RKO (cell line): ENCODE data around the gene IFT57.

Experiments
- DNase-seq: peaks from one replicate; pipeline ENCODE4 v3.0.0-alpha.2; 2016; ENCODE audit warnings: low spot score

The IFT57 gene

DNA sequence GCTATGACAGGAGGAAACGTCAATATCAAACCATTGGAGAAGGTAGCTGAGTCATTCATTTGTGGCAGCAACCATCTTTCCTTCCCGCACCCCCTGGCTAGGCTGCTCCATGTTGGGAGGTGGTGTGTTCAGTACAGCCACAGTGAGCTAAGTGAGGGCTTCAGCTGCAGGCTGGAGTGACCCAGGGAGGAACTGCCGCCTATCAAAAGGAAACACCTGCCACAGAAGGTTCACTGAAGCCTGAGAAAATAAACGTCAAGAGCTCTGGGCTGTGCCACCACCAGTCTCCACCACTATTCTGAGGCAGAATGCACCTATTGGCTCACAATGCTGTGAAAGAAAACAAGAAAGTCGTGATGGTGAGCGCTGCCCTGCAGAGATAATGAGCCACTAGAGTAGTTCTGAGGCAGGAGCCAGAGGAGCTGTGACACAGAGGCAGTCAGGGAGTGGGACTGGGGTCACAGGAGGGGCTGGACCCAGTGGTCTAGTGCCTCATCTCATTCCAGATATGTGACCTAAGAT lies 96.6 kb downstream of the IFT57 start:
- DNase-seq, result no peak

DNA sequence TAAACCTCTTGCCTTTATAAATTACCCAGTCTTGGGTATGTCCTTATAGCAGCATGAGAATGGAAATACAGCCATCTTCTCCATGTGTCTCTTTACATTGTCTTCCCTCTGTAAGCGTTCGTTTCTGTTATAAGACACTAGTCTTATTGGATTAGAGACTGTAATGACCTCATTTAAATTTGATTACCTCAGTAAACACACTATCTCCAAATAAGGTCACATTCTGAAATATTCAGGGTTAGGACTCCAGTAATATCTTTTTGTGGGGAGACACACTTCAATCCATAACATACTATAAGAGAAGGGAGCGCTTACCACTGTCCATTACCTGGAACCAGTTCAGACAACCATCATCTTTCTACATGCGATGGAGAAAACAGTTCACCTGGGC lies 97.1 kb downstream of the IFT57 start:
- DNase-seq, result no peak

DNA sequence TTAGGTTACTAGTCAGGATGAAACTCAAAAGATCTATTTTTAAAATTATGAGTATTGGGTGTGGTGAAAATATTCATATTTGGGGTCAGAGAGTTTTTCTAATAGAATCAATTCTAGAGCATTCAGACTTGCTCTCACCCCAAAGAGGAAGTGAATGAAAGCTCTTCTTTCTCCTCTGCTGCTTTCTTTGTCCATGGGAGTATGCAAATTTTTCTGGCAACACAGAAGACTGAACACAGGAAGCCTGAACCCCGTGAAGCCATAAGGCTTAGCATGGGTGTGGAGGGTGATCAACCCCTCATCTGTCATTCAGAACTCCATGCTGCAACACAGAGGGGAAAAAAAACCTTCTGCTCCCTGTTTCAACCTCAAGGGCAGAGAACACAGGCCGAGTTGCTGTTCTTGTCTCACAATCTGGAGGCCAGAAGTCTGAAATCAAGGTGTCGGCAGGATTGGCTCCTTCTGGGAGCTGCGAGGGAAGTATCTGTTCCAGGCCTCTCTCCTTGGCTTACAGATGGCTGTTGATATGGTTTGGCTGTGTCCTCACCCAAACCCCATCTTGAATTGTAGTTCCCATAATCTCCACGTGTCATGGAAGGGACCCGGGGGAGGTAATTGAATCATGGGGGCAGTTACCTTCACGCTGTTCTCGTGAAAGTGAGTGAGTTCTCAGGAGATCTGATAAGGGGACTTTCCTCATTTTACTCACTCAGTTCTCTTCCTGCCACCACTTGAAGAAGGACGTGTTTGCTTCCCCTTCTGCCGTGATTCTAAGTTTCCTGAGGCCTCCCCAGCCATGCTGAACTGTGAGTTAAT lies 97.7 kb downstream of the IFT57 start:
- no peak for DNase-seq

DNA sequence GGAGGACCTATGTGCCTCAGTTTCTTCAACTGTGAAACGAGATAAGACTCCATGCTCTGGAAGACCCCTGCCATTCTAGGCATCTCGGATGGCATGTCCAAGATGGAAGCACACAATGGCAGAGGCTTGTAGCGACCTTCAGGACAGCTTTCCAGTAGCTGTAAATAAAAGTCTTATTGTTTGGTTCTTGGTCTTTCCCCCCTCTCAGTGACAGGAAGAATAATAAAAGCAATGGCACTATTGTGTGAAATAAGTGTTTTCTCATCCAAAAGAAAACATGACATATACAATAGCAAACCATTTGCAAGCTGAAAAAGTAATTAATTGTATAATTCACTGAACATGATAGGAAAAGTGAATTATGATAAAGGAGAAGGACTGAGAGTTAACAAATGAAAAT lies 98.9 kb downstream of the IFT57 start:
- DNase-seq, result no peak

DNA sequence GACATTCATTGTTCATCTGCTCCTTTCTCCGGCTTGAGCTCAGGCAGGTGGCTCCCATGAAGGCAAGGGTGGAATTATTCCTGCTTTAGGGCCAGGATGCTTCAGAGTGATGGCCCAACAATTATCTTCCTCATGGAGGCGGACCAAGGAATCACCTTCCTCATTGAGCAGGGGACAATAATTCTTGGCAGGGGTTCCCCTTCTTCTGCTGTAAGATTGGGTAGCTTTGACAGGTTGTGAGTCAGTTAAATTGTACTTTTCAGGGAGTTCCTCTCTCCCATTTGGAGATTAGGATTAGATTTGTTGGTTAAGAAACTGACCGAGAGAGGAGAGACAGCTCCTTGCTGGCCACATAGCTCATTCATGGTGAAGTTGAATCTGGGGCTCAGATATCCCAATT lies 99.9 kb downstream of the IFT57 start:
- no peak for DNase-seq

DNA sequence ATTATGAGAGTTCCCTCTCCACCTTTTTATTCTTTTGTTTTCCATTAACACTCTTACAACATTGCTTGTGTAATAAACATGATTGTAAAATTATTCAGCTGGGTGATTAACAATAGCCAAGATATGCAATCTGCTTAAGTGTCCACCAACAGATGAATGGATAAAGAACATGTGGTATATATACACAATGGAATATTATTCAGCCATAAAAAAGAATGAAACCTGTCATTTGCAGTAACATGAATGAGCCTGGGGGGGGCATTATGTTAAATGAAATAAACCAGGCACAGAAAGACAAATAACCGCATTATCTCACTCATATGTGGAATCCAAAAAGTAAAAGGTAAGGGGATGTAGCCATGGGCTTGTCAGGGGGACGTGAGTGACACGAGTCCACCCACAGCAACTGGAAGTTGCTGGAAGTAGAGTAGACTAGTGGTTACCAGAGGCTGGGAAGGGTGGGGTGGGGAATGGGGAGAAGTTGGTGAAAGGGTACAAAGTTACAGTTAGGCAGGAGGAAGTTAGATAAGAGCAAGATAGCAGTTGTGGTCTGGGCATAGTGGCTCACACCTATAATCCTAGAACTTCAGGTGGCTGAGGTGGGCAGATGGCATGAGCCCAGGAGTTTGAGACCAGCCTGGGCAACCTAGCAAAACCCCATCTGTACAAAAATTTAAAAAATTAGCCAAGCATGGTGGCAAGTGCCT lies 102.7 kb downstream of the IFT57 start:
- no peak for DNase-seq

DNA sequence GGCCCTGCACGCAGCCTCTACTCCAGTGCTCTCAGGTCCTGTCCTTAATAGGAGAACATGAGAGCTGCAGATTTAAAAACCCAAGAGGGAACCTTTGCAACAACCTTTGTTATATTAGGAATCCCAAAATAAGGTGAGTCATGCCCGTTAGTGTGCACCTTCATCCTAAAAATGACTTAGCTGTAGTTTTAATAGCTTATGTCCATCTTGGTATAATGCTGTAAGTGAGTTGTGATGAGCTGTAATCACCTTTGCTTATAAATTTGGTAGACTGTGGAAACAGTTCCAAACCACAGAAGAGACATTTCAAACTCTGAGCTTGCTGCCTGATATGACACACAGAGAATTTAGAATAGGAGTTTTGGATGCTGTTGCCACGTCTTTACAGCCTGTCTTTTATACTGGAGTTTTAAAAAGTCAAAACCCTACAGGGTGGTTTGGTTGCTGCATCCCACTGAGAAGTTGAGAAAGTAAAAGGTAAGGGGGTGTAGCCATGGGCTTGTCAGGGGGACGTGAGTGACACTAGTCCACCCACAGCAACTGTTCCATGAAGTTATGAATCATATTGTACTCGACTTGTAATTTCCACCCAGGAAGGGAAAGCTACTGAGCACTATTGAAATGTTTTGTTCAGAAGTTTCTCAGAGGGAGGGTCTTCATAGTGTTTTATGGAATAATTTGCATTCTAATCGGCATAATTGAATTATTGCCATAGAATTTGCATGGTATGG lies 104.0 kb downstream of the IFT57 start:
- DNase-seq, result no peak

DNA sequence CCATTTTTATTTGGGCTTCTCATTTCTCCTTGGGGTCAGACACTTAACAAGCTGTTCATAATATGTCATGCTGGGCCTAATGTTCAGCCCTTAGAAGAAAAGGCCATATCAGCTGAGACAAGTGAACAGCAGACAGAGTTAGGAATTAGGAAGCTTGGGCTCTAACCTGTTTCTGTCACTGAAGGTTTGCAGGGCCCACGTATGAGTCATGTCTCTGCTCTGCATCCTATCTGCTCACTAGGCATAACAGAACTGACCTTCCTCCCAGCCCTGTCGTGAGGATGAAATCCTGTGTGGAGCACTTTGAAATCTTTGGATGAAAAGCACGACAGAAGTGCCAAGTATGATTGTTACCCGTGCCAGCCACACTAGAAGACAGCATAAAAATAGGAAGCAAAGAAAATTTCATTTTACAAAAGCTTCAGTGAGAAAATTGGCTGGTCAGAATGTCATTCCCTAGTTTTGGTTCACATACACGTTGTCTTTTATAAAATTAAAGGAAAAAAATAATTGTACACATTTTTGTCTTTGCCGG lies 104.9 kb downstream of the IFT57 start:
- DNase-seq, result no peak

DNA sequence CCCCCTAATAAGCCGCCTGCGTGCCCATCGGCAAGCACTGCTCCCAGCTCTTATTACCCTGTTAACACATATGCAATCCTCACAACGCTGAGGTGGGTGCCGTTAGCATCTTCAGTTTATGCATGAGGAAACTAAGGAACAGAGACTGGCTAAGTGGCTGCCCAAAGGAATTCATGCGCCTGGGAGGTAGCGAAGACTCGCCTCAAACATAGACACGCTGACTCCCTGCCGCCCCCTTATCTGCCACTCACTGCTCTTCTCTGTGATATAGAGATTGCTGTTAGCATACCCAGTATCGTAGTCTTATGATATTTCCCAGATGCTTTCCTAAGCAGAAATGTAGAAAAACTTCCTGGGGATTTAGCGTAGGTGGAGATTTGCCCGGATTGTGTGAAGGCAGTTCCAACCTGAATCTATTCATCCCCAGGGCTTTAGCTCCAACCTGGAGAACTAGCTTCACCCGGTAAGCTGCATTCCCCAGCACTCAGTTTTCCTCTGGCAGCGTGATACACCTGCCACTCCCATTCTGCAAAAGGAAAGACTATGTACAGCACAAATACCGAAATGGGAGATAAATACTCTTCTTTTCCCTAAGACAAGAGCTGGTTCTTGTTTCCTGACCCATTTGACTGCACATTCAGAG lies 107.7 kb downstream of the IFT57 start:
- DNase-seq, result no peak

DNA sequence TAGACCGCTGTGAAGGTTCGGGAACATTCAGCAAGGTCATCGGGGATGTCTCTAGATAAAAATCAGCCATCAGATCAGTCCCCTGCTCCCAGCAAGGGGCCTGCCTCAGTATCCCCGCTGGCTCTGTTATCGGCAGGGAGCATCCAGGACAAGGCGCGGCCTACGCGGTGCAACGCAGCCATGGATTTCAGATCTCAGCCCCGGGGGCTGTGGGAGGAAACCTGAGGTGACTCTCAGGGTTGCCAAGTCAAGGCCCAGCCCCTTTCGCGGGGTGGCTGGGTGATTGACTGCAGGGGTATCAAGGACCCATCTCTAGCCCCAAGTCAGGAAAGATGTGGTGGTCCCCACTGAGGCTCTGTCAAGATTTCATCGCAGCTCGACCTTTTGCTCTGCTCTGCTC lies 108.2 kb downstream of the IFT57 start:
- no peak for DNase-seq

DNA sequence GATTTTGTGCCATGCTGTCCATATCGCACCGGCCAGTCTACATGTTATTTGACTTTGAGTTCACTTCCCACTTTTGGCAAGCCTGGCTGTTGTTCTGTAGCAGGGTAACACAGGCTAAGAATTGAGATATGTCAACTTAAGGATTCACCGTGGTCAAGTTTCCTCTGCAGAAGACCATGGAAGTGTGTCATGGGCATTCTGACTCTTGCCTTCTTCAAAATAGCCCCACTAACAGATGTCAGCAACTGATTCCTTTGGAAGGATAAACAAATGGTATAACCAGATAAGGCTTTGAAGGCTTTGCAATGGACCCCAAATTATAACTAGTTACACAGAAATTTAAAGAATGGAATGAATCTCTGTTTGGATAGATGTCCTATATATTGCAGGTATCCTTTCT lies 111.3 kb downstream of the IFT57 start:
- no peak for DNase-seq
